ENCODE measurements around the gene SPPL3.

The SPPL3 gene

DNA sequence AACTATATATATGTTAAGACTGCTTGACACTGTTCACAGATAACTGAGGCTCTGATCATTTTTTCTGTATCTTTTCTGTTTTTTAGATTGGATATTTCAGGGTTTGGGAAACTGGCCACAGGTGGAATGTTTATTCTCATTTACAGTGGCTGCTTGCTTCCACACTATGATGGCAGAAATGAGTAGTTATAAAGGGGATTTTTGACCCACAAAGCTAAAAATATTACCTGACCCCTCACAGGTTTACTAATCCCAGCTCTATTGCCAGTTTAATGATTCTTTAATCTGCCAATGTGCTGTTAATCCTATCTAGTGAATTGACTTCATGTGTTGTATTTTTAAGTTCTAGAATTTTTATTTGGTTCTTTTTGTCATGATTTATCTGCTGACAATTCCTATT, 148.9 kb downstream of the SPPL3 start:
- TF ChIP-seq EZH2 (IDR thresholded peaks at IDR 0.05) (no peak), FOXP2 (optimal IDR thresholded peaks at IDR 0.05; ENCODE audit: control extremely low read depth, extremely low read length, insufficient read depth) (no peak), POLR2AphosphoS5 (IDR thresholded peaks at IDR 0.05; ENCODE audit: borderline replicate concordance, low read depth, low read length) (no peak)
- DNase-seq (ENCODE audit: low read depth, low spot score), result no peak
- no peaks in the 10 kb centered on the region for H3K36me3 ChIP-seq (ENCODE audit: insufficient read depth, low read length)

GRCh38 chr12:120754792-120755191, 149.4 kb downstream of the SPPL3 start:
- no peak overlapping the region for H3K4me3 ChIP-seq
- no peaks in the 10 kb centered on the region for H3K9me3 ChIP-seq (ENCODE audit: low read depth, low read length)
- H3K36me3 ChIP-seq (ENCODE audit: insufficient read depth, low read length), result no peaks in the 10 kb centered on the region
- H3K9ac ChIP-seq (ENCODE audit: insufficient read length), result no peak overlapping the region
- H3K27ac ChIP-seq, result no peak overlapping the region
- no peak for TF ChIP-seq FOXP2 (optimal IDR thresholded peaks at IDR 0.05; ENCODE audit: control extremely low read depth, extremely low read length, insufficient read depth)
- TF ChIP-seq EZH2 (IDR thresholded peaks at IDR 0.05), result no peak
- no peak for TF ChIP-seq POLR2AphosphoS5 (IDR thresholded peaks at IDR 0.05; ENCODE audit: borderline replicate concordance, low read depth, low read length)
- no peak for DNase-seq (ENCODE audit: low read depth, low spot score)

More for the DNA sequence above, 148.9 kb downstream of the SPPL3 start:
- H3K27ac ChIP-seq, result no peak overlapping the region
- no peaks in the 10 kb centered on the region for H3K9me3 ChIP-seq (ENCODE audit: low read depth, low read length)
- no peak overlapping the region for H3K4me3 ChIP-seq
- no peak overlapping the region for H3K9ac ChIP-seq (ENCODE audit: insufficient read length)

GRCh38 chr12:120751389-120751788, 152.8 kb downstream of the SPPL3 start:
- no peak overlapping the region for H3K9ac ChIP-seq (ENCODE audit: insufficient read length)
- no peak overlapping the region for H3K4me3 ChIP-seq
- no peak for TF ChIP-seq POLR2AphosphoS5 (IDR thresholded peaks at IDR 0.05; ENCODE audit: borderline replicate concordance, low read depth, low read length)
- TF ChIP-seq EZH2 (IDR thresholded peaks at IDR 0.05), result no peak
- no peak for TF ChIP-seq FOXP2 (optimal IDR thresholded peaks at IDR 0.05; ENCODE audit: control extremely low read depth, extremely low read length, insufficient read depth)
- DNase-seq (ENCODE audit: low read depth, low spot score), result no peak
- H3K36me3 ChIP-seq (ENCODE audit: insufficient read depth, low read length), result no peaks in the 10 kb centered on the region
- H3K27ac ChIP-seq, result no peak overlapping the region
- no peaks in the 10 kb centered on the region for H3K9me3 ChIP-seq (ENCODE audit: low read depth, low read length)

GRCh38 chr12:120750806-120751205, 153.4 kb downstream of the SPPL3 start:
- Histone ChIP-seq H3K4me3 (no peak overlapping the region), H3K36me3 (ENCODE audit: insufficient read depth, low read length) (no peaks in the 10 kb centered on the region), H3K9ac (ENCODE audit: insufficient read length) (no peak overlapping the region), H3K9me3 (ENCODE audit: low read depth, low read length) (no peaks in the 10 kb centered on the region), H3K27ac (no peak overlapping the region)
- no peak for DNase-seq (ENCODE audit: low read depth, low spot score)
- TF ChIP-seq FOXP2 (optimal IDR thresholded peaks at IDR 0.05; ENCODE audit: control extremely low read depth, extremely low read length, insufficient read depth) (no peak), POLR2AphosphoS5 (IDR thresholded peaks at IDR 0.05; ENCODE audit: borderline replicate concordance, low read depth, low read length) (no peak), EZH2 (IDR thresholded peaks at IDR 0.05) (no peak)

DNA sequence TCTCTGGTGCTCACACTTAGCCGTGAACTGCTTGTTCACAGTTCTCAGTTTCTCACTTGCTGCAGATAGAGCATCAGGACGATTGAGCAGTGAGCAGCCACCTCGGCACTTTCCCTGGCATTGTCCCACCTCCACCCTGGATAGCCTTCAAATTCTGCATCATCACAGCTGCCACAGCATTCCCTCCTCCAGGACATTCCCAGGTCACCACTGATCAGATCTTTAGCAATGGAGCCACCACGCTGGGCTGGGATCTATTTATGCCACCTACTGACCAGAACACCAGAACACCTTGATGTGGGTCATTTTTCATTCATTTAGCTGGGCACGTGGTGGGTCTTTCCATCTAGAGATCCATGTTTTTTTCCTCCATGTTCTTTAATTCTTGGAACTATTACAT, 154.9 kb downstream of the SPPL3 start:
- H3K9me3 ChIP-seq (ENCODE audit: low read depth, low read length), result no peaks in the 10 kb centered on the region
- H3K27ac ChIP-seq, result no peak overlapping the region
- no peaks in the 10 kb centered on the region for H3K36me3 ChIP-seq (ENCODE audit: insufficient read depth, low read length)
- TF ChIP-seq POLR2AphosphoS5 (IDR thresholded peaks at IDR 0.05; ENCODE audit: borderline replicate concordance, low read depth, low read length) (no peak), EZH2 (IDR thresholded peaks at IDR 0.05) (no peak), FOXP2 (optimal IDR thresholded peaks at IDR 0.05; ENCODE audit: control extremely low read depth, extremely low read length, insufficient read depth) (no peak)
- no peak for DNase-seq (ENCODE audit: low read depth, low spot score)
- no peak overlapping the region for H3K9ac ChIP-seq (ENCODE audit: insufficient read length)
- H3K4me3 ChIP-seq, result no peak overlapping the region

DNA sequence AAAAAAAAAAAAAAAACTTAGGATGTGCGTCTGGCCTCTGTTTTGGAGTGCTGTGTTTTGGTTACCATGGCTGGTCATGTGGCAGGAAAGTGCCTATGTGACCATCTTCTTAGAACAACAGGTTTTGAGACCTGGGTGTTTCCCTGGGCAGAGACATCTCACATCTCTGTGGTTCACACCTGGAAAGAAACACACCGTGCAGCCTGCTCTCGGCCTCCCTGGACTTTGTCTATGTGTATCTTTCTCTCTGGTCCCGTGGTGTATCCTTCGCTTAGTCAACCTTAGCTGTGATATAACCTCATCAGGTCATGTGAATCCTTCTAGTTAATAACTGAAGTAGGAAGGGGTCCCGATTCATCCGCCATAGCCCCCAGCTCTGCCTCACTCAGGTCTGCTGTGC, 155.9 kb downstream of the SPPL3 start:
- no peak for DNase-seq (ENCODE audit: low read depth, low spot score)
- Histone ChIP-seq H3K4me3 (no peak overlapping the region), H3K9ac (ENCODE audit: insufficient read length) (no peak overlapping the region), H3K27ac (no peak overlapping the region), H3K9me3 (ENCODE audit: low read depth, low read length) (no peaks in the 10 kb centered on the region), H3K36me3 (ENCODE audit: insufficient read depth, low read length) (no peaks in the 10 kb centered on the region)
- no peak for TF ChIP-seq EZH2 (IDR thresholded peaks at IDR 0.05)
- TF ChIP-seq POLR2AphosphoS5 (IDR thresholded peaks at IDR 0.05; ENCODE audit: borderline replicate concordance, low read depth, low read length), result no peak
- TF ChIP-seq FOXP2 (optimal IDR thresholded peaks at IDR 0.05; ENCODE audit: control extremely low read depth, extremely low read length, insufficient read depth), result no peak

DNA sequence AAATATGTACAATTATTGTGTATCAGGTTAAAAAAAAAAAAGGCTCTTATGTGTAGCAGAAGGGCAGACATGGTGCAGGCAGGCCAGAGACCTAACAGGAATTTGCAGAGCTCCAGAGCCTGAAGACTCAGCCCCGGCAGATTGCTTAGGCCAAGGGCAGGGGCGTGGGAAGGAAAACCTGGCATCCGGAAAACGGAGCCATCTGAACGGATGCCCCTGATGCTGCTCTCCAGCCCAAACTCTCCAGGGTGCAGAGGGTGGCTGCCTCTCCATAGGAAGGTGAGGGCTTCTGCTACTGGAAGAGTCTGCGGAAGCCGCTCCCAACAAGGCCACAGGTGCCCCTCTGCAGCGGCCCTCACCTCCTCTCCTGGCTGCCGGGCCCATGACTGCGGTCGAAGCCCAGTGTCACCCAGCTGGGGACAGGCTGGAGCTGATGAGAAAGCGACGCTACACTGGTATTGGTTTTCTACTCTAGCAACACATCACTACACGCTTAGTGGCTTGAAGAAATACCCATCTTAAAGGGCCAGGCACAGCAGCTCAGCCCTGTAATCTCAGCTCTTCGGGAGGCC, 159.2 kb downstream of the SPPL3 start:
- Histone ChIP-seq H3K4me3 (no peak overlapping the region), H3K36me3 (ENCODE audit: insufficient read depth, low read length) (no peaks in the 10 kb centered on the region), H3K9ac (ENCODE audit: insufficient read length) (no peak overlapping the region), H3K27ac (no peak overlapping the region), H3K9me3 (ENCODE audit: low read depth, low read length) (no peaks in the 10 kb centered on the region)
- TF ChIP-seq POLR2AphosphoS5 (IDR thresholded peaks at IDR 0.05; ENCODE audit: borderline replicate concordance, low read depth, low read length) (no peak), FOXP2 (optimal IDR thresholded peaks at IDR 0.05; ENCODE audit: control extremely low read depth, extremely low read length, insufficient read depth) (no peak), EZH2 (IDR thresholded peaks at IDR 0.05) (no peak)
- no peak for DNase-seq (ENCODE audit: low read depth, low spot score)

DNA sequence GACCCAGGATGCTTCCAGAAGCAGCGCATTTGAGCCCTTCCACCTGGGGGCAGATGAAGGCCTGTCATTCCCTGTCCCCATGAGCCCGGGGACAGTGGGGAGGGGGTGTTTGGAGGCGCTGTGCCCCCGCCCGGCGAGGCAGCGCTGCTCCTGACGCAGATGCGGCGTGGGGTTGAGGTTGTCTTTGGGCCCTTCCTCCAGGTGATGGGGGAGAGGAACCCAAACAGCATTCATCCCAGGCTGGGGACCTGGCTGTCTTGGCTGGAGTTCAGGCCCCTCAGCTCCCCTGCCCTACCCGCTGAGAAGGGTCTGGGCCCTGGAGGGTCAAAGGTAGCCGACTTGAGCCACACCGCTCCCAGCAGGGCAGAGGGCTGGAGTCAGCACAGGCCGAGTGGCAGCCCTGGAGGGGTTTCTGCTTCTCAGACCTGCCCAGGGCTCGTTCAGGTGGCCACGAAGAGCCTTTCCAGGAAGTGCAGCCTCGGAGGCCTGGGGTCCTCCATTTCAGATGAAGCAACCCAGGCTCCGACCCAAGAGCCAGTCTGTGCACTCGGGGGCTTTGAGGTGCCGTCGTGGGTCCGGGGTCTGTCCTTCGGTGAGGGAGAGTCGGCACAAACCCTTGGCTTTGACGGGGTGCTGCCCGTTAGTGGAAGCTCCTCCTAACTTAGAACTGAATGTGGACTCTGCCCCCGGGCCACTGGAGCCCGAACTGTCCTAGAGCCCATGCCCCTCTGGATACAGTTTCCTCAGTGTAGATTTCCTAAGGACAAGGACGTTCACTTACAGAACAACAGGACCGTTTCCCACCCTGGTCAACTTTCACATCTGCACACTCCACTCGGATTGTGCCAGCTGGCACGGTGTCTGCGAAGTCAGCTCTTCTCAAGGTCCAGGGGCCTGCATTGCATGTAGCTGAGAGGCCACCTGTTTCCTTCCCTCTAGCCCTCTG, 162.4 kb downstream of the SPPL3 start:
- no peak overlapping the region for H3K4me3 ChIP-seq
- DNase-seq (ENCODE audit: low read depth, low spot score), result no peak
- H3K27ac ChIP-seq, result no peak overlapping the region
- no peak overlapping the region for H3K9ac ChIP-seq (ENCODE audit: insufficient read length)
- TF ChIP-seq EZH2 (IDR thresholded peaks at IDR 0.05) (no peak), POLR2AphosphoS5 (IDR thresholded peaks at IDR 0.05; ENCODE audit: borderline replicate concordance, low read depth, low read length) (no peak), FOXP2 (optimal IDR thresholded peaks at IDR 0.05; ENCODE audit: control extremely low read depth, extremely low read length, insufficient read depth) (no peak)
- no peaks in the 10 kb centered on the region for H3K36me3 ChIP-seq (ENCODE audit: insufficient read depth, low read length)
- H3K9me3 ChIP-seq (ENCODE audit: low read depth, low read length), result no peaks in the 10 kb centered on the region

Data from SK-N-MC (cell line).